Kidney (tissue), 14 donors: ENCODE data around the gene TIMM21. TPM values are rescaled to one million over a fixed set of nuclear protein-coding genes. Genes with fewer than 3 reads are reported as not detected.

Experiments
- DNase-seq, 5 donors: peaks; one replicate each; pipeline ENCODE4 v3.0.0-alpha.2; 2013 to 2020
- FAIRE-seq: peaks from 2 replicates; lab custom pipeline; 2012; peaks lifted over from hg19 to GRCh38; lab: Jason Lieb, UNC
- H3K27ac ChIP-seq, 2 donors: one replicate each; pipeline ENCODE4 v1.7.0; 2013; ENCODE audit warnings: low read depth in 2 of 2, low read length in 2 of 2, inconsistent platforms in 1 of 2
- H3K27me3 ChIP-seq: one replicate; pipeline ENCODE4 v1.7.1; 2013; ENCODE audit warnings: low read length, inconsistent platforms; ENCODE audit not compliant: control insufficient read depth, insufficient read depth
- H3K36me3 ChIP-seq, 3 donors: one replicate each; pipeline versions ENCODE4 v1.7.0 to v1.7.1; 2013; ENCODE audit warnings: low read length in 3 of 3, control low read depth in 1 of 3, inconsistent platforms in 1 of 3; ENCODE audit not compliant: insufficient read depth in 3 of 3, control insufficient read depth in 2 of 3
- H3K4me1 ChIP-seq, 3 donors: one replicate each; pipeline versions ENCODE4 v1.7.0 to v1.7.1; 2013; ENCODE audit warnings: low read length in 3 of 3, inconsistent platforms in 1 of 3, low read depth in 1 of 3; ENCODE audit not compliant: control insufficient read depth in 2 of 3, insufficient read depth in 2 of 3
- H3K4me3 ChIP-seq, 3 donors: one replicate each; pipeline versions ENCODE4 v1.7.0 to v1.8.1; 2013; ENCODE audit warnings: low read length in 3 of 3, control low read depth in 1 of 3, inconsistent platforms in 1 of 3
- H3K9ac ChIP-seq, 3 donors: one replicate each; pipeline versions ENCODE4 v1.7.0 to v1.7.1; 2013; ENCODE audit warnings: low read length in 3 of 3, control low read depth in 1 of 3, inconsistent platforms in 1 of 3
- H3K9me3 ChIP-seq, 3 donors: one replicate each; pipeline versions ENCODE4 v1.7.0 to v1.7.1; 2013; ENCODE audit warnings: low read length in 3 of 3, control low read depth in 1 of 3, inconsistent platforms in 1 of 3; ENCODE audit not compliant: control insufficient read depth in 2 of 3, insufficient read depth in 1 of 3
- intact Hi-C: fragments of 100-400 bp; cut with DNase I; formaldehyde crosslinking; loops from one replicate; pipeline ENCODE4 v1.11.1; 2022
- polyA plus RNA-seq: library from polyadenylated mRNA; stranded (reverse); fragments of 350-450 nt; fragmentation: Illumina TruSeq; extraction: RNeasy Lipid Tissue Mini Kit (QIAGEN cat#74804); gene quantifications from one replicate; pipeline ENCODE4 v1.2.3, GENCODE V29; 2014; ENCODE audit warnings: low read depth, low replicate concordance; ENCODE audit not compliant: insufficient read depth
- total RNA-seq: library from RNA; stranded (reverse); fragmentation: NEBNext Ultra II Directional; extraction: Animal tissue kit (Norgen Biotek cat#: 25700); gene quantifications from one replicate; pipeline ENCODE4 v1.2.1, GENCODE V29; 2021
- TF ChIP-seq, protein P1 (sequence below): IDR thresholded peaks from 3 replicates; pipeline ENCODE4 v1.5.1; 2012; ENCODE audit warnings: mild to moderate bottlenecking, moderate library complexity, borderline replicate concordance; ENCODE audit not compliant: insufficient read depth; ENCODE audit errors: extremely low read depth
- donor health status: control.
- donor health status: control.
- donor health status: control.
- donor health status: control.
- donor health status: control.
- donor health status: DM: yes; HTN: yes; CAD: no.
- donor health status: Normal renal cell carcinoma (clear cell type).

TIMM21 gene
- total and polyA plus RNA-seq, 2 donors from 2014 or later = 28.5 to 77.4 TPM

DNA sequence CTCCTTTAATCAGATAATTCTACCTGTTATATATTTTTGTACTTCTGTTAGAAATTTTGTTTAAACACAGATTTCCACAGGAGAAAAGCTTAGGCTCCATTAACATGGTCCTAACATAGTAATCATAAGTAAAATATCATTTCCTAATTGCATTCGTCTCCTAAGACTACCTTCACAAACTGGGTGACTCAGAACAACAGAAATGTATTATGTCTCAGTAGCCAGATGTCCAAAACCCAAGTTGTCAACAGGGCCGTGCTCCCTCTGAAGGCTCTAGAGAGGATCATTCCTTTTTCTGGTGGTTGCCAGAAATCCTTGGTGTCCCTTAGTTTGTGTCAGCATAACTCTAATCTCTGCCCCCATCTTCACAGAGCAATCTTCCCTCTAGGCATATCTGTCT, 6.1 kb upstream of the TIMM21 start:
- no peaks in the 10 kb centered on the region for H3K9me3 ChIP-seq
- FAIRE-seq (no peak), DNase-seq (no peak)
- no peak overlapping the region for H3K27ac ChIP-seq
- no peak overlapping the region for H3K4me3 ChIP-seq
- no peaks in the 10 kb centered on the region for H3K36me3 ChIP-seq
- no peaks in the 10 kb centered on the region for H3K27me3 ChIP-seq
- intact Hi-C loops = no loop called here
- no peak overlapping the region for H3K9ac ChIP-seq
- H3K4me1 ChIP-seq = peaks cover 0 to 2% (median 0%) of the 10 kb centered on the region in 3 donors
- TF ChIP-seq, protein P1, sequence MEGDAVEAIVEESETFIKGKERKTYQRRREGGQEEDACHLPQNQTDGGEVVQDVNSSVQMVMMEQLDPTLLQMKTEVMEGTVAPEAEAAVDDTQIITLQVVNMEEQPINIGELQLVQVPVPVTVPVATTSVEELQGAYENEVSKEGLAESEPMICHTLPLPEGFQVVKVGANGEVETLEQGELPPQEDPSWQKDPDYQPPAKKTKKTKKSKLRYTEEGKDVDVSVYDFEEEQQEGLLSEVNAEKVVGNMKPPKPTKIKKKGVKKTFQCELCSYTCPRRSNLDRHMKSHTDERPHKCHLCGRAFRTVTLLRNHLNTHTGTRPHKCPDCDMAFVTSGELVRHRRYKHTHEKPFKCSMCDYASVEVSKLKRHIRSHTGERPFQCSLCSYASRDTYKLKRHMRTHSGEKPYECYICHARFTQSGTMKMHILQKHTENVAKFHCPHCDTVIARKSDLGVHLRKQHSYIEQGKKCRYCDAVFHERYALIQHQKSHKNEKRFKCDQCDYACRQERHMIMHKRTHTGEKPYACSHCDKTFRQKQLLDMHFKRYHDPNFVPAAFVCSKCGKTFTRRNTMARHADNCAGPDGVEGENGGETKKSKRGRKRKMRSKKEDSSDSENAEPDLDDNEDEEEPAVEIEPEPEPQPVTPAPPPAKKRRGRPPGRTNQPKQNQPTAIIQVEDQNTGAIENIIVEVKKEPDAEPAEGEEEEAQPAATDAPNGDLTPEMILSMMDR = no peak

DNA sequence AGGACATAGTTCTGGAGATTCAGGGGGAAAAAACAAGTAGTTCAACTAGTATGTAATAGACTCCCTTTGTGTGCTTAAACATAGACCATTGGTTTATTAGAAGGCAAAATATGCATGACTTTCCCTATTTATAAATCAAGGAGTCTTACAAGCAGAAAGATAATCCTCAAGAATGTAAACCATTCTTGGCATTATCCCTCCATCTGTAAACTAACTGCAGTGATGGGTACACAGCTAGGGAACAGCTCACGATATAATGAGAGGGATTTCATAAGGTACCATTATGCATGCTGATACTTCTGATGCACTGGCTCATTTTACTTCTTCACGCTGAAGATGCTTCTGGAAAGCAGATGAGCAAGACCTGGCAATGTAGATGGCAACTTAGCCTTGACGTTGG, 1.6 kb upstream of the TIMM21 start:
- H3K4me3 ChIP-seq = peak overlapping the region; percentile 95 to 100 (median 99)
- TF ChIP-seq, protein P1 = no peak
- intact Hi-C loops = no loop called here
- FAIRE-seq = no peak
- H3K36me3 ChIP-seq = peaks cover 0 to 3% (median 0%) of the 10 kb centered on the region in 3 donors
- H3K27me3 ChIP-seq = no peaks in the 10 kb centered on the region
- no peaks in the 10 kb centered on the region for H3K9me3 ChIP-seq
- no peak overlapping the region for H3K9ac ChIP-seq
- H3K4me1 ChIP-seq = peaks cover 2 to 17% (median 4%) of the 10 kb centered on the region in 3 donors
- H3K27ac ChIP-seq = no peak overlapping the region
- DNase-seq = no peak

DNA sequence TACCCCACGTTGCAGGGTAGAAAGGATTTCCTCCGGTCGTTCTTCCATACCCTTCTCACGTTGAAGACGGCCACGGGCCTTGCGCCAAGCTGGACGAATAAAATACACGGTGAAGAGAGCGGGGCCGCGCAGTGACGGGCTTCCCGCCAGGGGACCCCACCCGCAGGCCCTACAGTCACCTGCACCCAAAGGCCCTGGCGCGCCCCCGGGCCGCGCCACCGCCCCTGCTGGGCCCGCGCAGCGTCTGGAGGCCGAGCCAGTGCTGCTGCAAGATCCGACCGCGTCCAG, 888 bp upstream of the TIMM21 start:
- DNase-seq (no peak), FAIRE-seq (no peak)
- H3K4me3 ChIP-seq = peak overlapping the region; percentile 95 to 100 (median 99)
- peak overlapping the region in 2 of 3 donors; percentile 93 to 96 for H3K9ac ChIP-seq
- TF ChIP-seq, protein P1 = no peak
- H3K4me1 ChIP-seq = peaks cover 2 to 17% (median 4%) of the 10 kb centered on the region in 3 donors
- intact Hi-C loops = no loop called here
- H3K9me3 ChIP-seq = no peaks in the 10 kb centered on the region
- peaks cover 0 to 3% (median 0%) of the 10 kb centered on the region in 3 donors for H3K36me3 ChIP-seq
- peak overlapping the region in 1 of 2 donors; percentile 89 for H3K27ac ChIP-seq
- H3K27me3 ChIP-seq = no peaks in the 10 kb centered on the region

DNA sequence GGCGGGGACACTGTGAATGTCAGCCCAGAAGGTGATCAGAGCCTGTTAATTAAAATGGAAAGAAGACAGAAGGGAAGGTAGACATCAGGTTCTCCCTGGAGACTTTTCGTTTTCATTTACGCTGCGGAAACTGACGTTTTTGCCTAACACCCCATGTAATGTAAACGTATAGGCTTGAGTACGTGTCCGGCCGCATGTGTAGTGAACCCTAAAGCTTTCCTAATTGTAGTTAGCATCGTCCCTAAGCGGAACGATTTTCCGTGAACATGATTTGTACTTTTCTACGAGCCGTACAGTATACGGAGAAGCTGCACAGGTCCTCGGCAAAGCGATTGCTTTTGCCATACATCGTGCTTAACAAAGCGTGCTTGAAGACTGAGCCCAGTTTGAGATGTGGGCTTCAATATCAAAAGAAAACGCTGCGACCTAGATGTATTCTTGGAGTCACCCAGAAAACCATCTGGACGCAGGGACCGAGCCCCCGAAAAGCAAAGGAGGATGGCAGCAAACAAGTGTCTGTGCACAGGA, 284 bp downstream of the TIMM21 start:
- H3K36me3 ChIP-seq = peaks cover 0 to 3% (median 0%) of the 10 kb centered on the region in 3 donors
- H3K4me1 ChIP-seq = peaks cover 2 to 17% (median 4%) of the 10 kb centered on the region in 3 donors
- TF ChIP-seq, protein P1 = no peak
- peak overlapping the region in 1 of 2 donors; percentile 89 for H3K27ac ChIP-seq
- peak overlapping the region; percentile 95 to 100 (median 99) for H3K4me3 ChIP-seq
- no peaks in the 10 kb centered on the region for H3K27me3 ChIP-seq
- intact Hi-C loops = no loop called here
- FAIRE-seq = no peak
- no peaks in the 10 kb centered on the region for H3K9me3 ChIP-seq
- peak in 1 of 5 donors; percentile 46 for DNase-seq
- H3K9ac ChIP-seq = peak overlapping the region; percentile 61 to 97 (median 96)
